Renal cortical epithelial cell (primary cell): ENCODE data around the gene TMEM163. TPM values are rescaled to one million over a fixed set of nuclear protein-coding genes. Genes with fewer than 3 reads are reported as not detected.
"Not testable (repeated sequence)": the region's sequence is repeated elsewhere in the genome, so short reads cannot be mapped to it uniquely, and the experiment has no call there.

Source experiments
- DNase-seq: peaks from one replicate; pipeline ENCODE4 v3.0.0-alpha.2; 2011; ENCODE audit warnings: low read depth
- total RNA-seq: library from RNA; depleted of rRNA; stranded (reverse); fragments of >200 nt; gene quantifications from 2 replicates; pipeline ENCODE4 v1.2.3, GENCODE V29; 2014

The TMEM163 gene
- total RNA-seq, 1 donor from 2014 or later: 6.7 TPM

- no peak for DNase-seq
Observed at GRCh38 chr2:134665727-134666506, 52.9 kb downstream of the TMEM163 start.

- no peak for DNase-seq
Observed at GRCh38 chr2:134663451-134664450, 55.0 kb downstream of the TMEM163 start.

GRCh38 chr2:134662751-134663150, 56.0 kb downstream of the TMEM163 start:
- DNase-seq: no peak

- DNase-seq: no peak
Observed at GRCh38 chr2:134660626-134661402, 58.0 kb downstream of the TMEM163 start.

GRCh38 chr2:134659724-134660123, 59.1 kb downstream of the TMEM163 start:
- DNase-seq: no peak

- DNase-seq: no peak
Observed at GRCh38 chr2:134657650-134658250, 61.0 kb downstream of the TMEM163 start.

- not testable (repeated sequence) for DNase-seq
Observed at GRCh38 chr2:134656391-134656790, 62.4 kb downstream of the TMEM163 start.

GRCh38 chr2:134648586-134648985, 70.2 kb downstream of the TMEM163 start:
- DNase-seq: no peak

- DNase-seq: no peak
Observed at GRCh38 chr2:134647607-134648256, 71.1 kb downstream of the TMEM163 start.

- no peak for DNase-seq
Observed at GRCh38 chr2:134642938-134643337, 75.9 kb downstream of the TMEM163 start.

GRCh38 chr2:134640494-134640893, 78.3 kb downstream of the TMEM163 start:
- no peak for DNase-seq

GRCh38 chr2:134639265-134639664, 79.5 kb downstream of the TMEM163 start:
- no peak for DNase-seq

- DNase-seq: peak; percentile 24
Observed at GRCh38 chr2:134636714-134637113, 82.1 kb downstream of the TMEM163 start.

GRCh38 chr2:134634054-134634753, 84.6 kb downstream of the TMEM163 start:
- DNase-seq: no peak

- DNase-seq: no peak
Observed at GRCh38 chr2:134630504-134631159, 88.2 kb downstream of the TMEM163 start.

- no peak for DNase-seq
Observed at GRCh38 chr2:134628453-134628852, 90.3 kb downstream of the TMEM163 start.

- no peak for DNase-seq
Observed at GRCh38 chr2:134626781-134627180, 92.0 kb downstream of the TMEM163 start.

- no peak for DNase-seq
Observed at GRCh38 chr2:134625311-134625710, 93.5 kb downstream of the TMEM163 start.

- no peak for DNase-seq
Observed at GRCh38 chr2:134623796-134624195, 95.0 kb downstream of the TMEM163 start.

- DNase-seq: no peak
Observed at GRCh38 chr2:134623046-134623445, 95.8 kb downstream of the TMEM163 start.
